ENCODE data around the gene SLC6A18.

The SLC6A18 gene

GRCh38 chr5:1277781-1278180 is 52.6 kb downstream of the SLC6A18 start:
- no peak overlapping the region for H3K4me3 ChIP-seq (ENCODE audit: low read length)
- no peak for TF ChIP-seq CTCF (conservative IDR thresholded peaks at IDR 0.05; ENCODE audit: low read depth, low read length)
- DNase-seq (ENCODE audit: low read depth) = no peak

DNA sequence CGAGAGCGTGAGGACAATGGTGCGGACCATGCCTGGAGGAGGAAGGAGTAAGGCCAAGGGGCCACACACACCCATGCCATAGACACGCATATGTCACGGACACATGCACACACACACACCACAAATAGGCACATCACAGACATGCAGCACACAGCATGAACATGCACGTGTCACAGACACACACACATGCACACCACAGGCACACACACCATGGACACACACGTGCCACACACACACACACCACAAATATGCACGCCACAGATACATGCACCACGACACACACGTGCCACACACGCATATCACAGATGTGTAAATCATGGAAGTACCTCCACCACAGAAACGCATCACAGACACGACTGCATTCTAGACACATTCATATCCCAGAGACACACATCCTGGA is 53.0 kb downstream of the SLC6A18 start:
- DNase-seq (ENCODE audit: low read depth) = no peak
- no peak for TF ChIP-seq CTCF (conservative IDR thresholded peaks at IDR 0.05; ENCODE audit: low read depth, low read length)
- H3K4me3 ChIP-seq (ENCODE audit: low read length) = no peak overlapping the region

GRCh38 chr5:1278656-1279442 is 53.7 kb downstream of the SLC6A18 start:
- TF ChIP-seq CTCF (conservative IDR thresholded peaks at IDR 0.05; ENCODE audit: low read depth, low read length) = no peak
- no peak for DNase-seq (ENCODE audit: low read depth)
- H3K4me3 ChIP-seq (ENCODE audit: low read length) = no peak overlapping the region

- no peak for DNase-seq (ENCODE audit: low read depth)
- H3K4me3 ChIP-seq (ENCODE audit: low read length) = no peak overlapping the region
- TF ChIP-seq CTCF (conservative IDR thresholded peaks at IDR 0.05; ENCODE audit: low read depth, low read length) = no peak
Observed at GRCh38 chr5:1279443-1280151, 54.4 kb downstream of the SLC6A18 start.

DNA sequence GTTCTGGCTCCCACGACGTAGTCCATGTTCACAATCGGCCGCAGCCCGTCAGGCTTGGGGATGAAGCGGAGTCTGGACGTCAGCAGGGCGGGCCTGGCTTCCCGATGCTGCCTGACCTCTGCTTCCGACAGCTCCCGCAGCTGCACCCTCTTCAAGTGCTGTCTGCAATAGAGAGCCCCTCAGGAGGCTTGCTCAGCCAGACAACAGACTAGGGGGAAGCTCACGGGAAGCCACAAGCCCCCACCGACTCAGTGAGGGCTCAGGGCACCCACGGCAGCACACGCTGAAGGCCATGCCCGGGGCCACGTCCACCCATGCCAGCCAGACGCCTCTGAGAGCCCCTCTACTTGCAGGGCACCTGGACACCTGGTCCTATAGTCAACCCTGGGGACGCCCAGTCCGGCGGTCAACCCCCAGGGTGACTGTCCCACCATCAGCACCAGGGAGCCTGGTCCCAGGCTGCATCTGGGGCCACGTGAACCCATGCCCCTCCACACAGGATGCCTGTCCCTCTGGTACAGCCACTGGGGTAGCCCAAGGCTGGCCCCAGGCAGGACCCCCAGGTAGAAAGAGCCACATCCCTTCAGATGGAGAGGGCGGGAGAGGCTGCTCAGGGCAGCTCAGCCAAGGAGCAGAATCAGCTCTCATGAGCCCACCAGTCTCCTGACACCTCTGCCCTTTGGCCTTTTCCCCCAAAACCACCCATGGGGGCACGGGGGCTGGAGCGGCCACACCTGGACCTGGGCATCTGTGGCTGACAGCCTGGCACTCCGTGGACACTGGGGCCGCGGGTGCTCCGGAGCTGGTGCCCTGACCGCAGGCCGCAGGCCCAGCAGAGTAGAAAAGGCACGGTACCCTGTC is 55.2 kb downstream of the SLC6A18 start:
- no peak overlapping the region for H3K4me3 ChIP-seq (ENCODE audit: low read length)
- DNase-seq (ENCODE audit: low read depth) = no peak
- no peak for TF ChIP-seq CTCF (conservative IDR thresholded peaks at IDR 0.05; ENCODE audit: low read depth, low read length)

DNA sequence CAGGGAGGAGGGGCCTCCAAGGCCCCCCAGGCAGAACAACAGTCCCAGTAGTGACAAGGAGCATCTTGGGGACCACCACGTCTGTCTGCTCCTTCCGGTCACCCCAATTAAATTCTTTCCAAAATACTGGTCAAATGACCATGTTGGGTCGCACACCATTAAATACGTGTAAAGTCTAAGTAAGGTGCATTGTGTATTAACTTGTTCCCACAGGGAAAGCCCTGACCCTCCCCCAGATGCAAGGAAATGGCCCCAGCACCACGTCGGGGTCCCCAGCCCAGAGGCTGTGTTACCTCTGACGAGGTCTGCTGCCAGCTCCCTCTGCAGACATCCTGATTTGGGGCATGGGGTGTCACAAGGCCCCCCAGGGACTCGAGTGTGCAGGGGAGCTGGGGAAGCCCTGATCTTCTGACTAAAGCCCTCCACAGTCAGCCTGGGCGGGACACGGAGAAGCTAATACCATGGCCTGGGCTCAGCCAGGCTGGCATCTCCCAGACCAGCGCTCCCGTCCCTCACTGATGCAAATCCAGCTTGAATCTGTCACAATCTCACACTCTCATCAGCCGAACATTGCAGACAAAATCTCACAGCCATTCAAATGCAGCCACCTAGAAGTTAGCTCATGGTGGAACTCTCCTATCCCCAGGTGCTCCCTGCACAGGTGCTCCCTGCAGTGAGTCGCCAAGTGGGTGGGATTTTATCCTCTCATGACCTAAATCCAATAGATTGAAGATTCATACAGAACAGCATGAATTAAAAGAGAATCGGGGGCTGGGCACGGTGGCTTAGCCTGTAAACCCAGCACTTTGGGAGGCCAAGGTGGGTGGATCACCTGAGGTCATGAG is 56.1 kb downstream of the SLC6A18 start:
- no peak for TF ChIP-seq CTCF (conservative IDR thresholded peaks at IDR 0.05; ENCODE audit: low read depth, low read length)
- H3K4me3 ChIP-seq (ENCODE audit: low read length) = no peak overlapping the region
- DNase-seq (ENCODE audit: low read depth) = no peak
